Regular cardiac myocyte (primary cell): ENCODE results near the gene SPRR2F. TPM values are rescaled to one million over a fixed set of nuclear protein-coding genes. Genes with fewer than 3 reads are reported as not detected.

ENCODE experiments used
- total RNA-seq: library from RNA; depleted of rRNA; stranded (reverse); fragments of >200 nt; gene quantifications from 2 replicates; pipeline ENCODE4 v1.2.3, GENCODE V29; 2014

SPRR2F gene, protein sequence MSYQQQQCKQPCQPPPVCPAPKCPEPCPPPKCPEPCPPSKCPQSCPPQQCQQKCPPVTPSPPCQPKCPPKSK
- not detected in 2 replicates for total RNA-seq

GRCh38 chr1:153113416-153113815 is at the start of gene SPRR2F:
Gene SPRR2F (minus strand): TSS chr1:153113516. CDS start chr1:153112733, 783 bp downstream.

DNA sequence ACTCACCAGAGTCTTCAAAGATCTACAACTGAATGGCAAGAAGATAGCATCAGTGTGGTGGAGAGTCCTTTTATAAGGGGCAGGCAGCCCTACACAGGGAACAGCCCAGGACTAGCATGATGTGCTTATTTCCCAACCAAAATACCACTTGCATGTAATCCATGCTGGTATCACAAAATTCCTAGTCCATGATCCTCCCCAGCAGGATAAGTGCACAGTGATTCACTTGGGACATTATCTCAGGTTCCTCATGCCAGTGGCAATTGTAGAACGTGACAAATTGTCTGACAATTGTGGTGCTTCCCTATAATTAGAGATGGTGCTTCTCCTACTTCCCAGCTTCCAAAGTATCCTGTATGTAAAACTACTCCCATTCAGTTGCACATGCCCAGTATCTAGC is 37.5 kb upstream of the SPRR2F start, which contains the start of gene SPRR2G:
TSS of gene SPRR2G (minus strand) at position 45 of the 400 bp plus-strand sequence. CDS start 780 bp downstream, outside the sequence.

GRCh38 chr1:153094426-153094825 is 18.9 kb downstream of the SPRR2F start, which contains the start of gene SPRR2E:
Gene SPRR2E (minus strand): TSS chr1:153094526. CDS start chr1:153093751, 775 bp downstream.

GRCh38 chr1:153071511-153071910 is 41.8 kb downstream of the SPRR2F start, which contains the start of gene SPRR2B:
Gene SPRR2B (minus strand): TSS chr1:153071611. CDS start chr1:153070839, 772 bp downstream.

Other genes with a start within 250 kb of the SPRR2F start
- gene SMCP, start 235.2 kb downstream of the SPRR2F start, total RNA-seq, result not detected in 2 replicates
- gene IVL, start 205.0 kb downstream of the SPRR2F start, total RNA-seq, result not detected in 2 replicates
- gene SPRR5, start 166.3 kb downstream of the SPRR2F start, total RNA-seq, result not detected in 2 replicates
- not detected in 2 replicates for gene SPRR4, start 142.9 kb downstream of the SPRR2F start, total RNA-seq
- not detected in 2 replicates for gene SPRR1A, start 129.4 kb downstream of the SPRR2F start, total RNA-seq
- not detected in 2 replicates for gene SPRR3, start 111.8 kb downstream of the SPRR2F start, total RNA-seq
- not detected in 2 replicates for gene SPRR1B, start 82.3 kb downstream of the SPRR2F start, total RNA-seq
- not detected in 2 replicates for gene SPRR2D, start 72.4 kb downstream of the SPRR2F start, total RNA-seq
- not detected in 2 replicates for gene SPRR2A, start 56.0 kb downstream of the SPRR2F start, total RNA-seq
- not detected in 2 replicates for gene SPRR2B, start 41.9 kb downstream of the SPRR2F start, total RNA-seq
- gene SPRR2E, start 19.0 kb downstream of the SPRR2F start, total RNA-seq, result not detected in 2 replicates
- gene SPRR2G, start 37.4 kb upstream of the SPRR2F start, total RNA-seq, result not detected in 2 replicates
- gene LELP1, start 89.9 kb upstream of the SPRR2F start, total RNA-seq, result not detected in 2 replicates
- not detected in 2 replicates for gene PRR9, start 104.1 kb upstream of the SPRR2F start, total RNA-seq
- gene LORICRIN, start 146.2 kb upstream of the SPRR2F start, total RNA-seq, result not detected in 2 replicates
- not detected in 2 replicates for gene PGLYRP3, start 199.4 kb upstream of the SPRR2F start, total RNA-seq
- not detected in 2 replicates for gene PGLYRP4, start 235.3 kb upstream of the SPRR2F start, total RNA-seq
- gene S100A9, start 244.3 kb upstream of the SPRR2F start, total RNA-seq, result not detected in 2 replicates